Epithelial cell of esophagus (primary cell): Measurements from ENCODE around the gene DUSP18.
A peak's percentile ranks its signal among the peaks of the same experiment; 100 is the strongest.

Source experiments
- DNase-seq: peaks from one replicate; pipeline ENCODE4 v3.0.0; 2010; ENCODE audit warnings: low read depth
- H3K4me3 ChIP-seq: 2 replicates; pipeline ENCODE4 v1.5.1; 2011; ENCODE audit warnings: mild to moderate bottlenecking, low read length, control low read depth
- TF ChIP-seq, protein P1 (sequence below): IDR thresholded peaks from 2 replicates; pipeline ENCODE4 v1.5.1; 2011; ENCODE audit warnings: low read depth, mild to moderate bottlenecking, low read length, control low read depth, inconsistent platforms; ENCODE audit not compliant: insufficient read depth; ENCODE audit errors: missing control alignments

Gene DUSP18

DNA sequence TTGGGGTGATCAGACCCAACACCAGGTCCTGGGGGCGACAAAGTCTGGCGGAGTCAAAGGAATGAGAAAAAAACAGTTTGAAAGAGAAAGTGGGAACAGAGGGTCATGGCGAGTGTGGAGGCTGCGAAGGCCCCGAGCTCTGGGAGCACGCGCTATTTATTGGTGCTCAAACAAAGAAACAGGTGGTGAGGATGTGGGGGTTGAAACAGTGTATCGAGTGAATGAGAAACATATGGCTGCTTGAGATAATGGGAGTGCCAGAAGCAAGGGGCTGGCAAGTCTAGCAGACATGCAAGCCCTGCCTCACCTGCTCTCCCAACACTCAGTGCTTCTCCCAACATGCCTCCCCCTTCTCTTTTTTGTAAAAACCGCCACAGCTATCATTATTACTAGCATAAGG, 7.8 kb upstream of the DUSP18 start:
- TF ChIP-seq, protein P1, sequence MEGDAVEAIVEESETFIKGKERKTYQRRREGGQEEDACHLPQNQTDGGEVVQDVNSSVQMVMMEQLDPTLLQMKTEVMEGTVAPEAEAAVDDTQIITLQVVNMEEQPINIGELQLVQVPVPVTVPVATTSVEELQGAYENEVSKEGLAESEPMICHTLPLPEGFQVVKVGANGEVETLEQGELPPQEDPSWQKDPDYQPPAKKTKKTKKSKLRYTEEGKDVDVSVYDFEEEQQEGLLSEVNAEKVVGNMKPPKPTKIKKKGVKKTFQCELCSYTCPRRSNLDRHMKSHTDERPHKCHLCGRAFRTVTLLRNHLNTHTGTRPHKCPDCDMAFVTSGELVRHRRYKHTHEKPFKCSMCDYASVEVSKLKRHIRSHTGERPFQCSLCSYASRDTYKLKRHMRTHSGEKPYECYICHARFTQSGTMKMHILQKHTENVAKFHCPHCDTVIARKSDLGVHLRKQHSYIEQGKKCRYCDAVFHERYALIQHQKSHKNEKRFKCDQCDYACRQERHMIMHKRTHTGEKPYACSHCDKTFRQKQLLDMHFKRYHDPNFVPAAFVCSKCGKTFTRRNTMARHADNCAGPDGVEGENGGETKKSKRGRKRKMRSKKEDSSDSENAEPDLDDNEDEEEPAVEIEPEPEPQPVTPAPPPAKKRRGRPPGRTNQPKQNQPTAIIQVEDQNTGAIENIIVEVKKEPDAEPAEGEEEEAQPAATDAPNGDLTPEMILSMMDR: no peak
- no peak for DNase-seq
- H3K4me3 ChIP-seq: no peak overlapping the region

DNA sequence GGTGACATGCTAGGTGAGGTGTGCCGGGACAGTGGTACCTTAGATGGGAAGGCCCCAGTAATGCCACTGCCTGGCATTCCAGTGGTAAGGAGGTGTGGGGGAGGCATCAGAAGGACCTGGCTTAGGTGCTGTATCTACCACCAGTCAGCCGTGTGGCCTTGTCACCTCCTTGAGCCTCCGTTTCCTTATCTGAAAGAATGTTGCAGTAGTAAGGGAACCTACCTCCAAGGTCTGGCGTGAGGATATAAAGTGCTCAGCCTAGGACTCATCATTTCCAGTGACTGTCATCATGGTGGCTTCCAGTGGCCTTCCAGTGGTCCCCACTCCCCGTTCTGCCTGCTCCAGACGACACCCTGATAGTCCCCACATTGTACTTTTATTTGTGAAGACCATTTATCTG, 6.8 kb upstream of the DUSP18 start:
- TF ChIP-seq, protein P1: no peak
- no peak for DNase-seq
- H3K4me3 ChIP-seq: no peak overlapping the region

DNA sequence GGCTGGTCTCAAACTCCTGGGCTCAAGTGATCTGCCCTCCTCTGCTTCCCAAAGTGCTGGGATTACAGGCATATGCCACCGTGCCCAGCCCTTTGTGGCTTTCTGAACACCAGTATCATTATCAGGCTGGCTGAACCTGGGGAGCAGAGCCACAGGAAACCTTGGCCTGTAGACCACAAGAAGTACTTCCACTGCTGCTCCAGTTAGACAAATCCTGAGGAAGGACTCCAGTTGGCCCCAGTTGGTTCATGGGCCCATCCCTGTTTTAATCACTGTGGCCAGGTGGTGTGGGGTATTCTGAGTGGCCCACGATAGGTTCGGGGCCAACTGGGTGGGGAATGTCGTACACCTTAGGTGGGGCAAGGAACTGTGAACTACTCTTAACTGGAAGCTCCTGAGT, 5.5 kb upstream of the DUSP18 start:
- DNase-seq: no peak
- H3K4me3 ChIP-seq: no peak overlapping the region
- TF ChIP-seq, protein P1: no peak

DNA sequence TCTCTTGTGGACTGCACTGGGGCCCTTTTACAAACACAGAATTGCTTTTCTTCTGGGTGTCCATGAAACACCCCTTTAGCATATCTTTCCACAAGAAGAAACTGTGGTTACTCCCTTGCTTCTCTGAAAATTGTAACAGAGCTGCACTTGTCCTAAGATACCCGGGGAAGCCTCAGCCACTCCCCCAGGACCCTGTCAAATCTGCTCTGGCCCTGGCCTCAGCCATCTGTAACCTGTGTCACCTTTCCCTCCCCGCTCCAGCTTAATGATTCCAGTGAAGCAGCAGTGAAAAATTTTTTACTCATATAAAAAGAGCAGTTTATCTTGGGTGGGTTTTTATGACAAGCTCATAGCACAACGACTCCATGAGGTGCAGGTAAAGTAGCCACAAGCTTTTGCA, 3.4 kb upstream of the DUSP18 start:
- TF ChIP-seq, protein P1: no peak
- H3K4me3 ChIP-seq: no peak overlapping the region
- no peak for DNase-seq

DNA sequence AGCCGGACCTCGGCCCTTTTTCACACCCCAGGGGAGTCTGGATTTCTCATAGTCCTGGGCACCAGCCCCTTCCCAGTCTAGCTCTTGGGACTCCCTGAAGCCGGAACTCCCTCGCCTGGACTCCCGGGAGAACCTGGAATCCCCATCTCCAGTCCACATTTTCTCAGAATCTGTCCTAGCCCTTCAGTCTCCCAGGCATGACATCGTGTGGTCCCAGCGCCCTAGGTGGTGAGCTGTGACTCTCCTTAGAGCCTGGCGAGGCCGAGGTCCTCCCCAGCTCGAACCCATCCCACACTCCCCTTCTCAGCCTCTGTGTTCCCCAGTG, 673 bp upstream of the DUSP18 start:
- H3K4me3 ChIP-seq: peak overlapping the region; percentile 82
- TF ChIP-seq, protein P1: no peak
- no peak for DNase-seq

DNA sequence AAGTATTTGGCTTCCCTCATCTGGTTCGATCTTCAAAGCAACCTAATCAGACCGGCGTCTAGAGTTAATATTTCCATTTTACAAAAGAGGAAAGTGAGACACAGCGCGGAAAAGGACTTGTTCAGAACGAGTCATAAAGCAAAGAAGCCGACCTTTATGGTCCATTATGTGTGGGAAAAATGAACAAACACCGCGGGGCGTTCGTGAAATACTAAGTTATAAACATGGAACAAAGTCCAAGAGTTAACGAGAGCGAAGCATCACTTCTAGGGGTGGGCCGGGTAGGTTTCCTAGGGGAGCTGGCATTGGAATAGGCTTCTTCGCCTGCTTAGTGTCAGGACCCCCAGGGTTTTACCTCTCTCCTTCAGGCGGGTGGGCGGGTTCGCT, 575 bp downstream of the DUSP18 start:
- H3K4me3 ChIP-seq: peak overlapping the region; percentile 82
- DNase-seq: no peak
- TF ChIP-seq, protein P1: no peak

DNA sequence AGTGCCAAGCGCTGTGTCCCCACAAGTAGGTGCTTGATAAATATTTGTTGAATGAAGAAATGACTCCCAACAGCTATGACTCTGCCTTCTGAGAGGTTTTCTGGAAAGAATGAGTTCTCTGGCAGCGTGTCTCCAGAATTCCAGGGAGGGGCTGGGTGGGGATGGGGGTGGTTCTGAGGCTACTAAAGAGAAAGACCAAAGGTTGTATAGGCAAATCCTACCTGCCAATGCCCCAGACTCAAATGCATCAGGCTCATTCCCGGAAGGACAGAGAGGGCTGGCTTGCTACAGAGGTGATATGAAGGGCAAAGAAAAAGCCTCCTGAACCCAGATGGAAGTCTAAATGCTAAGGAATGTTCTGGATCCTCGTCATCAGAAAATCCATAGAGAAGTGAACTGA, 1.9 kb downstream of the DUSP18 start:
- TF ChIP-seq, protein P1: no peak
- no peak for DNase-seq
- H3K4me3 ChIP-seq: no peak overlapping the region
